Panc1 (cell line): Measurements from ENCODE around the gene ARHGAP20. TPM values are rescaled to one million over a fixed set of nuclear protein-coding genes. Genes with fewer than 3 reads are reported as not detected.

Experiments
- ATAC-seq: fragments of 200-7000 bp; cut with Tn5 transposase; 2 replicates; pipeline ENCODE4 v1.9.1; 2020; ENCODE audit warnings: mild to moderate bottlenecking, moderate library complexity
- BruUV-seq: library from RNA; stranded (reverse); fragments of 400-500 nt; replicated peaks from 2 replicates; lab custom pipeline; 2021; lab: Mats Ljungman, UMichigan
- CTCF ChIA-PET: fragments of 300-600 bp; sonication (Branson Sonifier 250); formaldehyde crosslinking; loops from one replicate; lab custom pipeline; 2022; ENCODE audit warnings: antibody characterized with exemption; lab: Charles Lee
- POLR2A ChIA-PET: fragments of 300-600 bp; sonication (Branson Sonifier 250); formaldehyde crosslinking; loops from one replicate; lab custom pipeline; 2022; ENCODE audit warnings: antibody characterized with exemption; lab: Charles Lee
- DNase-seq: peaks from one replicate; pipeline ENCODE4 v3.0.0-alpha.2; 2010; ENCODE audit warnings: low read depth, low spot score
- H3K27ac ChIP-seq: 2 replicates; pipeline ENCODE4 v1.5.1; 2011; ENCODE audit warnings: mild to moderate bottlenecking, low read length, inconsistent platforms
- H3K27me3 ChIP-seq: fragments of 200-500 bp; sonication (Bioruptor generic); 2 replicates; pipeline ENCODE4 v1.6.0; 2014; ENCODE audit warnings: low read length, inconsistent platforms; ENCODE audit not compliant: control insufficient read depth, insufficient read depth
- H3K36me3 ChIP-seq: fragments of 200-500 bp; sonication (Bioruptor generic); 2 replicates; pipeline ENCODE4 v1.5.1; 2014; ENCODE audit warnings: inconsistent platforms, mild to moderate bottlenecking, low read length, moderate library complexity; ENCODE audit not compliant: control insufficient read depth, insufficient read depth
- H3K4me1 ChIP-seq: 2 replicates; pipeline ENCODE4 v1.5.1; 2011; ENCODE audit warnings: inconsistent platforms, mild to moderate bottlenecking, low read length, moderate library complexity; ENCODE audit not compliant: control insufficient read depth, insufficient read depth
- H3K4me3 ChIP-seq, 2 experiments: 2 replicates each; pipeline ENCODE4 v1.5.1; 2011 to 2012; ENCODE audit warnings: low read depth in 2 of 2, low read length in 2 of 2, mild to moderate bottlenecking in 2 of 2, inconsistent platforms in 1 of 2, moderate library complexity in 1 of 2
- H3K9me3 ChIP-seq: fragments of 200-500 bp; sonication (Bioruptor generic); 2 replicates; pipeline ENCODE4 v1.5.1; 2014; ENCODE audit warnings: low read depth, mild to moderate bottlenecking, inconsistent platforms, low read length, moderate library complexity; ENCODE audit not compliant: control insufficient read depth, insufficient read depth
- POLR2AphosphoS5 ChIP-seq: IDR thresholded peaks from 2 replicates; pipeline ENCODE4 v1.6.1; 2012; ENCODE audit warnings: mild to moderate bottlenecking, low read depth, low read length, moderate library complexity
- SIN3A ChIP-seq: IDR thresholded peaks from 2 replicates; pipeline ENCODE4 v1.6.1; 2012; ENCODE audit warnings: low read depth, mild to moderate bottlenecking, low read length, moderate library complexity, borderline replicate concordance; ENCODE audit not compliant: insufficient read depth
- TCF7L2 ChIP-seq: IDR thresholded peaks from 2 replicates; pipeline ENCODE4 v1.6.1; 2011; ENCODE audit warnings: mild to moderate bottlenecking, low read depth, low read length, inconsistent platforms
- in situ Hi-C: cut with HindIII; loops from 2 replicates; pipeline ENCODE4 v1.10.0; 2016; ENCODE audit warnings: low sequenced_read_pairs, low pct_unique_long_range_greater_than_20kb
- intact Hi-C: fragments of 100-400 bp; cut with micrococcal nuclease; formaldehyde crosslinking; loops from one replicate; pipeline ENCODE4 v1.10.0; 2022; ENCODE audit not compliant: unreplicated experiment
- total RNA-seq: library from RNA; stranded (reverse); gene quantifications from one replicate; pipeline ENCODE4 v1.2.1, GENCODE V29; 2021; ENCODE audit not compliant: unreplicated experiment
- TF ChIP-seq, protein P1 (sequence below), 2 experiments: IDR thresholded peaks; 2 replicates each; pipeline ENCODE4 v1.6.1; 2011 to 2012; ENCODE audit warnings: low read depth in 2 of 2, control low read depth in 1 of 2, low read length in 1 of 2, mild to moderate bottlenecking in 1 of 2, moderate library complexity in 1 of 2; ENCODE audit not compliant: insufficient read depth in 1 of 2
- TF ChIP-seq, protein P2 (sequence below): fragments of 450-650 bp; IDR thresholded peaks from 2 replicates; pipeline ENCODE4 v1.5.1; 2017; ENCODE audit warnings: mild to moderate bottlenecking

ARHGAP20 gene
- total RNA-seq, 1 experiment from 2014 or later, result 0.05 TPM

DNA sequence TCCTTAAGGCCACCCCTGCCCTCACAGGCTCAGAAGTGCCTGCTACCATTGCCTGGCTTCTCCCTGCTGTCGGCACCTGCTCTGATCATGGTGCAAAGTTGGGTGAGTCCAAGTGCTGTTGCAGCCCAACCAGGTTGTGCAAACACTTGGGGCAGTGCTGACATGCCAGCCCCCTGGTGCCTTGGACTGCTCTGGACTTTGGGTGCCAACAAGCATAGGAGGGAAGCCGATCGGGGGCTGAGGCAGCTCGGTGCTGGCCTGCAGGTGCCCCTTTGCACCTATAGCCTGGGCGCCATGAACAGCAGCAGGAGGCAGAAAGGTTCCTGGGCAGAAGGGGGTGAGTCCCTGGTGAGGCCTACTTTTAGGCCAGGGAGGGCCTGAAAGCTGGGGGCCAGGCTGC is 113.0 kb downstream of the ARHGAP20 start:
- BruUV-seq, result no TSS peak
- in situ Hi-C loops, result no loop called here

DNA sequence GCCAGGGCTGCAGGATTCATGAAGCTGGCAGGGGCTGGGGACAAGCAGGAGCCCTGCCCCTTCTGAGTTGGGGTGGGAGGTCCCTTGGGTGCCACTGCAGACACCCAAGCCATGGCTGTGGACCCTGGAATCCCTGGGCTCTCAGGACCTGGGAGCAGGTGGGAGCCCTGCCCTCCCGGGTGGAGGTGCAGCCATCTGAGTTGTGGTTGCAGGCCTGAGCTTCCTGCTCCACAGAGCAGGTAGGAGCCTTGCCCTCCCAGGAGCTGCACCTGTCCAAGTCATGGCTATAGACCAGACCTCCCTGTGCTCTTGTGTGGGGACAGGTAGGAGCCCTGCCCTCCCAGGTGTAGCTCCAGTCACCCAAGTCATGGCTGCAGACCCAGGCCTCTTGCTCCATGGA is 113.5 kb downstream of the ARHGAP20 start:
- no peak overlapping the region for H3K27ac ChIP-seq
- POLR2A ChIA-PET, result no interaction called here
- H3K36me3 ChIP-seq, result no peaks in the 10 kb centered on the region
- H3K9me3 ChIP-seq, result no peaks in the 10 kb centered on the region
- no TSS peak for BruUV-seq
- intact Hi-C loops, result no loop called here
- CTCF ChIA-PET, result no interaction called here
- TF ChIP-seq SIN3A (no peak), TCF7L2 (no peak), POLR2AphosphoS5 (no peak)
- TF ChIP-seq, protein P1, sequence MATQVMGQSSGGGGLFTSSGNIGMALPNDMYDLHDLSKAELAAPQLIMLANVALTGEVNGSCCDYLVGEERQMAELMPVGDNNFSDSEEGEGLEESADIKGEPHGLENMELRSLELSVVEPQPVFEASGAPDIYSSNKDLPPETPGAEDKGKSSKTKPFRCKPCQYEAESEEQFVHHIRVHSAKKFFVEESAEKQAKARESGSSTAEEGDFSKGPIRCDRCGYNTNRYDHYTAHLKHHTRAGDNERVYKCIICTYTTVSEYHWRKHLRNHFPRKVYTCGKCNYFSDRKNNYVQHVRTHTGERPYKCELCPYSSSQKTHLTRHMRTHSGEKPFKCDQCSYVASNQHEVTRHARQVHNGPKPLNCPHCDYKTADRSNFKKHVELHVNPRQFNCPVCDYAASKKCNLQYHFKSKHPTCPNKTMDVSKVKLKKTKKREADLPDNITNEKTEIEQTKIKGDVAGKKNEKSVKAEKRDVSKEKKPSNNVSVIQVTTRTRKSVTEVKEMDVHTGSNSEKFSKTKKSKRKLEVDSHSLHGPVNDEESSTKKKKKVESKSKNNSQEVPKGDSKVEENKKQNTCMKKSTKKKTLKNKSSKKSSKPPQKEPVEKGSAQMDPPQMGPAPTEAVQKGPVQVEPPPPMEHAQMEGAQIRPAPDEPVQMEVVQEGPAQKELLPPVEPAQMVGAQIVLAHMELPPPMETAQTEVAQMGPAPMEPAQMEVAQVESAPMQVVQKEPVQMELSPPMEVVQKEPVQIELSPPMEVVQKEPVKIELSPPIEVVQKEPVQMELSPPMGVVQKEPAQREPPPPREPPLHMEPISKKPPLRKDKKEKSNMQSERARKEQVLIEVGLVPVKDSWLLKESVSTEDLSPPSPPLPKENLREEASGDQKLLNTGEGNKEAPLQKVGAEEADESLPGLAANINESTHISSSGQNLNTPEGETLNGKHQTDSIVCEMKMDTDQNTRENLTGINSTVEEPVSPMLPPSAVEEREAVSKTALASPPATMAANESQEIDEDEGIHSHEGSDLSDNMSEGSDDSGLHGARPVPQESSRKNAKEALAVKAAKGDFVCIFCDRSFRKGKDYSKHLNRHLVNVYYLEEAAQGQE (IDR thresholded peaks at IDR 0.05; ENCODE audit: insufficient read depth in 1 of 2, low read depth in 2 of 2, low read length in 1 of 2), result no peak
- TF ChIP-seq, protein P2, sequence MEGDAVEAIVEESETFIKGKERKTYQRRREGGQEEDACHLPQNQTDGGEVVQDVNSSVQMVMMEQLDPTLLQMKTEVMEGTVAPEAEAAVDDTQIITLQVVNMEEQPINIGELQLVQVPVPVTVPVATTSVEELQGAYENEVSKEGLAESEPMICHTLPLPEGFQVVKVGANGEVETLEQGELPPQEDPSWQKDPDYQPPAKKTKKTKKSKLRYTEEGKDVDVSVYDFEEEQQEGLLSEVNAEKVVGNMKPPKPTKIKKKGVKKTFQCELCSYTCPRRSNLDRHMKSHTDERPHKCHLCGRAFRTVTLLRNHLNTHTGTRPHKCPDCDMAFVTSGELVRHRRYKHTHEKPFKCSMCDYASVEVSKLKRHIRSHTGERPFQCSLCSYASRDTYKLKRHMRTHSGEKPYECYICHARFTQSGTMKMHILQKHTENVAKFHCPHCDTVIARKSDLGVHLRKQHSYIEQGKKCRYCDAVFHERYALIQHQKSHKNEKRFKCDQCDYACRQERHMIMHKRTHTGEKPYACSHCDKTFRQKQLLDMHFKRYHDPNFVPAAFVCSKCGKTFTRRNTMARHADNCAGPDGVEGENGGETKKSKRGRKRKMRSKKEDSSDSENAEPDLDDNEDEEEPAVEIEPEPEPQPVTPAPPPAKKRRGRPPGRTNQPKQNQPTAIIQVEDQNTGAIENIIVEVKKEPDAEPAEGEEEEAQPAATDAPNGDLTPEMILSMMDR, result no peak
- no peaks in the 10 kb centered on the region for H3K4me1 ChIP-seq
- no peaks in the 10 kb centered on the region for H3K27me3 ChIP-seq
- in situ Hi-C loops, result no loop called here
- no peak overlapping the region for H3K4me3 ChIP-seq
- DNase-seq (no peak), ATAC-seq (no peak)

More for the DNA sequence above, 113.0 kb downstream of the ARHGAP20 start:
- ChIA-PET POLR2A (no interaction called here), CTCF (no interaction called here)
- Histone ChIP-seq H3K4me1 (no peaks in the 10 kb centered on the region), H3K4me3 (no peak overlapping the region), H3K36me3 (no peaks in the 10 kb centered on the region), H3K9me3 (no peaks in the 10 kb centered on the region), H3K27me3 (no peaks in the 10 kb centered on the region), H3K27ac (no peak overlapping the region)
- DNase-seq, result no peak
- intact Hi-C loops, result no loop called here
- no peak for TF ChIP-seq TCF7L2
- ATAC-seq, result no peak

DNA sequence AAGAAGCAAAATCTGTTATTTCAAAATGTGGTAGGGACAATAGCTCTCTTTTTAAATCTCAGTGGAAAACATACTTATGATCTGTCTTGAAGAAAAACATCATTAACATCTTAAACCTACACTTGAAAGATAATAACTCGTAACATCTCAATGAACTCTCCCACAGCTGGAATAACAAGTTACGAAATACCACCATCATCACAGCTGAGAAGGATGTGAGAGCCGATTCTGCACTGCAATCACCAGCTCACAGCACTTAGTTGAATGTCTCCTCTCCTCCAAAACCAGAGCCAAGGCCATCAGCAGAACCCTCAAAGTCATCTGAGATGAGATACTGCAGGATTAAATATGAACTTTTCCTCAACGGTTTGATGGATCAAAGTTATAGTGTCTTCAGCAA is 124.3 kb downstream of the ARHGAP20 start:
- H3K27me3 ChIP-seq, result peaks cover 10% of the 10 kb centered on the region; the same call in 1 of the 2 replicates
- no peak for ATAC-seq
- in situ Hi-C loops, result no loop called here
- CTCF ChIA-PET, result no interaction called here
- no peak overlapping the region for H3K27ac ChIP-seq
- no TSS peak for BruUV-seq
- intact Hi-C loops, result no loop called here
- H3K4me1 ChIP-seq, result no peaks in the 10 kb centered on the region
- H3K9me3 ChIP-seq, result no peaks in the 10 kb centered on the region
- POLR2A ChIA-PET, result no interaction called here
- no peak overlapping the region for H3K4me3 ChIP-seq
- no peak for TF ChIP-seq SIN3A
- no peak for TF ChIP-seq TCF7L2
- TF ChIP-seq, protein P1 (IDR thresholded peaks at IDR 0.05; ENCODE audit: insufficient read depth in 1 of 2, low read depth in 2 of 2, low read length in 1 of 2), result no peak
- TF ChIP-seq, protein P2, result no peak
- TF ChIP-seq POLR2AphosphoS5, result no peak
- H3K36me3 ChIP-seq, result no peaks in the 10 kb centered on the region
- DNase-seq, result no peak
